Measurements from ENCODE around the gene FGF11.
"Not testable (repeated sequence)": the region's sequence is repeated elsewhere in the genome, so short reads cannot be mapped to it uniquely, and the experiment has no call there.

The FGF11 gene

DNA sequence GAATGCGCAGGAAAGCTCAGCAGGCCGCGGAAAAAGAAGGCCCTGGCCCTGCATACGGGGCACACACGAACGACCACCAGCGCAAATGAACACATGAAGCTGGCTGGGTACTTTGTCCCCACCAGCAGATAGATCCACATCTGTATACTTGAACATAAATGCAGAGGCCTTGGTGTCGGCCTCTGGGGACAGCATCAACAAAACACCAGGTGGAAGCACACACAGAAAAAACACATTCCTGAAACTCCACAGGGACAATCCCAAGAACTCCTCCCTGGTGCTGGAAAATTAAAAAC is 40.7 kb downstream of the FGF11 start:
- DNase-seq, result no peak

DNA sequence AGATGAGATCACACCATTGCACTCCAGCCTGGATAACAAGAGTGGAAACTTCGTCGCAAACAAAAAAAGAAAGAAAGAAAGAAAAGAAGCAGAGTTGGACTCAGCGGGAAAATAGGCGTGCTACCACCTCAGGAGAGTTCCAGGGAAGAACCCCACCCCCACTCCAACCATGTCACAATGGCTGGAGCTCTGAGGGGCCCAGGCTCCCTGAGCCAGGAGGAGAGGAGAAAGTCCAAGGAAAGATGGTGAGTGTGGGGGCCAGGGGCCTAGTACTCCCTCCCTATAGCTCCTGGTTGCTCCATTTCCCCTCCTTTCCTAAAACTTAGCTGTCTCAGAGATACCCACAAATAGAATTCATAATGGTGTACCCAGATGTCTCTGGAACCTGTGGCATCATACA is 42.0 kb downstream of the FGF11 start, which contains the start of gene SLC35G6:
Gene SLC35G6, plus strand, starts transcription at position 172 of the 400 bp plus-strand sequence. Its CDS starts 71 bp downstream, at position 243.
- DNase-seq, result not testable (repeated sequence)

DNA sequence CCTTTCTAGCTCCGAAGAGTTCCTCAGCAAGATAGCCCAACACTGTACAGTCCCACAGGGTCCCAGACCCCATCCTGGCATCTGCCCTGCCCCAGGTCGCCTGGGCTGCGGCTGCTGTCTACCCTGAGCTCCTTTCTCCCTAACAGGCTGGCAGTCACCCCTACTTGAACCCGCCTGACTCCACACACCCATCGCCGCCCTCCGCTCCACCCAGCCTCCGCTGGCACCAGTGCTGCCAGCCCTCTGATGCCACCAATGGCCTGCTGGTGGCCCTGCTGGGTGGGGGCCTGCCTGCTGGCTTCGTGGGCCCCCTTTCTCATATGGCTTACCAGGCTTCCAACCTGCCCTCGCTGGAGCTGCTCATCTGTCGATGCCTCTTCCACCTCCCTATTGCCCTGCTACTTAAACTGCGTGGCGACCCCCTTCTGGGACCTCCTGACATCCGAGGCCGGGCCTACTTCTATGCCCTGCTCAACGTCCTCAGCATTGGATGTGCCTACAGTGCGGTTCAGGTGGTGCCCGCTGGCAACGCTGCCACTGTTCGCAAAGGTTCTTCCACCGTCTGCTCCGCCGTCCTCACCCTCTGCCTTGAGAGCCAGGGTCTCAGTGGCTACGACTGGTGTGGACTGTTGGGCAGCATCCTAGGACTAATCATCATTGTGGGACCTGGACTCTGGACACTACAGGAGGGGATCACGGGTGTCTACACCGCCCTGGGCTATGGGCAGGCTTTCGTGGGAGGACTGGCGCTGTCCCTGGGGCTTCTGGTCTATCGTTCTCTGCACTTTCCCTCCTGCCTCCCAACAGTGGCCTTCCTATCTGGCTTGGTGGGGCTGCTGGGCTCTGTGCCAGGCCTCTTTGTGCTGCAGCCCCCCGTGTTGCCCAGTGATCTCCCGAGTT is 42.8 kb downstream of the FGF11 start:
- not testable (repeated sequence) for DNase-seq

DNA sequence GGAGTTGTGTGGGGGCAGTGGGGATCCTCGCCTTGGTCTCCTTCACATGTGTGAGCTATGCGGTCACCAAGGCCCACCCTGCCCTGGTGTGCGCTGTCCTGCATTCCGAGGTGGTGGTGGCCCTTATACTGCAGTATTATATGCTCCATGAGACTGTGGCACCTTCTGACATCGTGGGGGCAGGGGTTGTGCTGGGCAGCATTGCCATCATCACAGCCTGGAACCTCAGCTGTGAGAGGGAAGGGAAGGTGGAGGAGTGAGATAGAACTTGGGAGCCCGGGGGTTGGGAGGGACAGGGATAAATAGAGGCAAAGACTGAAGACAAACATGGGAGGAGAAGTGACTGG is 43.4 kb downstream of the FGF11 start:
- not testable (repeated sequence) for DNase-seq

DNA sequence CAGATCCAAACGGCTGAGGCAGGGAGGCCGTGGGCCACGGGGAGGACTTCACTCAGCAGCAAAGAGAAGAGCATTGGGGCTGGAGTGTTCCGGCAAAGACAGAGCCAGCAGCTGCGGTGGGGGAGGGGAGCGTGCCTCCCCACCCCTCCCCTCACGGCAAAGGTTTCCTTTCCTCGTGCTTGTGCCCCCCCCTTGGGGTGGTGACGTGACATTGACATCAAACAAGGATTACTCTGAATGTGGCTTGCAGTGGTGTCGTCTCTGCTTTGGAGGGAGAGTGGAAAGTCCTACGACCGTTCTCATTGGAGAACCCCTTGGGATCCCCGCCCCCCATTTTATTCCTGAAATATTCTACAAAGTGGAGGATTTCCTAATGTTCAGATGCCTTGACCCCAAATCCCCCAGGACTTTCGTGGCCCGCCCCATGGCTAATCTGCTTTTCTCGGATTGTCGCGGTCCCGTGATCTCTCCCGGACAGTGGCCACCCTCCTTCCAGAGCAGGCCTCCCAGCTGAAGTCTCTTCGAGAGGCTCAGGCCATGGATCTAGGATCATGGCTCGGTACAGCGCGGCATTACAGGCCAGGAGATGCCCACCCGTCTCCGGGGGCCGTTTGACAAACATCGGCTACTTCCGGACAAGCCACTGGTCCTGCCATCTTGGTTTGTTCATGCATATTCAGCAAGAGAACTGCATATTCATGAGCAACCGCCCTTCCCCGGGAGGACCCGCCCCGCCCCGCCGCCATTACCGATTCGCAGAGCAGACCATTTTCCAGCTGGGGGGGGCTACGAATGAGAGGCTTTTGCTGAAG is 44.1 kb downstream of the FGF11 start:
- DNase-seq, result peak; percentile 95

DNA sequence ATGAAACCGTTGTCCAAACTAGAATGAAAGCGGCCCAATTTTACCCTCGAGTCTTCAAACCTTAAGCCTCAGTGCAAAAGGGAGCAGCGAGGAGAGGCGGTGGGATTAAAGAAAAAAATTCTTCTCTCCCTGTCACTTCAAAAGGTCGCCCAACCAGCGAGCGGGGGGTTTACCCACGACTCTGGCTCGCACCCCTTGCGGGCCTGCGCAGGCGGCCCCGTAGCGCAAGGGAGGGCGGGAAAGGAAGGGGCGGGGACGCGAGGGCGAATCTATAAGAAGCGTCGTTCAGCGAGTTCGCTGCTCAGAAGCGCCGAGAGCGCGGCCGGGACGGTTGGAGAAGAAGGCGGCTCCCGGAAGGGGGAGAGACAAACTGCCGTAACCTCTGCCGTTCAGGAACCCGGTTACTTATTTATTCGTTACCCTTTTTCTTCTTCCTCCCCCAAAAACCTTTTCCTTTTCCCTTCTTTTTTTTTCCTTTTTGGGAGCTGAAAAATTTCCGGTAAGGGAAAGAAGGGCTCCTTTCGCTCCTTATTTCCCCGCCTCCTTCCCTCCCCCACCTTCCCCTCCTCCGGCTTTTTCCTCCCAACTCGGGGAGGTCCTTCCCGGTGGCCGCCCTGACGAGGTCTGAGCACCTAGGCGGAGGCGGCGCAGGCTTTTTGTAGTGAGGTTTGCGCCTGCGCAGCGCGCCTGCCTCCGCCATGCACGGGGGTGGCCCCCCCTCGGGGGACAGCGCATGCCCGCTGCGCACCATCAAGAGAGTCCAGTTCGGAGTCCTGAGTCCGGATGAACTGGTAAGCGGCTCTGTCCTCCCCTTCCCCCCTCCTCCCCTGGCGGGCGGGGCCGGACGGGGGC is 45.0 kb downstream of the FGF11 start, which contains the start of gene POLR2A:
Gene POLR2A, plus strand, starts transcription at position 300 of the 852 bp plus-strand sequence.
- peak; percentile 98 for DNase-seq

DNA sequence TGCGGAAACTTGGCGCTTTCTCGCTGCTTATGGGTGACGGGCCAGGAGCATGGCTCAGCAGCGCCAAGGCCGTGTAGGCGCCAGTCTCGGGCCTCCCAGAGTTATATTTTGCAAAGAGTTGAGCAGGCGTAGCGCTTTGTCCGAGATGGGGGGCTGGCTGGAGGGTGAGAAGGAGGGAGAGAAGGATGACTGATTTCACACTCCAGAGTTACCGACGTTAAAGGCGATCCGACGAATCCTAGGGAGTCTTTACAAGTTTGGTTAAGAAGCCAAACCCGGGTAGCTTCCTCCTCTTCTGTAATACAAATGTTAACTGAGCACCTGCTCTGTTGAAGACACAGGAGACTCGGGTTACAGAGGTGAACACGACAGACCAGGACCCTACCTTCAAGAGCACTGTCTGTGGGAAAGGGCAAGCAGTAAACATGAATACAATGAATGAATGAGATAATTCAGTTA is 45.6 kb downstream of the FGF11 start:
- DNase-seq, result no peak

DNA sequence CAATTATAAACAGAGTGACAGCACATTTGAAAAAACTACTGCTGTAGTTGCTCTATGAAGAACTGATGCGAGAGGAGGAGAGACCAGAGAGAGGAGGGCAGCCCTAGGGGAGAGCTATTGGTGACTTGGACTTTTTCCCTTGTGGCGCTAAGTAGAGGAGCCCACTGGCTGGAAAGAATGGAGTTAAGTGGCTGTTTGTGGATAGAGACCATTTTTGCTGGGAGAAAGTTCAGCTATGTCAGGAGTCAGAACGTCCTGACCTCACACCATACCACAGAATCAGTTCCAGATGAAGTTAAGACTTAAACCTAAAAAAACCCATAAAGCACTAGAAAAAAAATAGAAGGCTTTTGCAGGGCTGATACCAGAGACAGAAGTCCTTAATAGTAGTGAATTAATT is 46.9 kb downstream of the FGF11 start:
- peak; percentile 21 for DNase-seq

DNA sequence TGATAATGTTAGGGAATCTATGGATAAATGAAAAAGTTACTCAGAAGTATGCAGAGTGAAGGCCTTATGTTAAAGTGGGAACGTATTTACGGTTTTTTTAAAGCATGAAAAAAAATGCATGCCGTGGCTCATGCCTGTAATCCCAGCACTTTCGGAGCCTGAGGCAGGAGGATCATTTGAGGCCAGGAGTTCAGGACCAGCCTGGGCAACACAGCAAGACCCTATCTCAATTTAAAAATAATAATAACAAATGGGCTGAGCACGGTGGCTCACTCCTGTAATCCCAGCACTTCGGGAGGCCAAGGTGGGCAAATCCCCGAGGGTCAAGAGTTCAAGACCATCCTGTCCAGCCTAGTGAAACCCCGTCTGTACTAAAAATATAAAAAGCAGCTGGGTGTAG is 50.8 kb downstream of the FGF11 start:
- DNase-seq, result no peak

DNA sequence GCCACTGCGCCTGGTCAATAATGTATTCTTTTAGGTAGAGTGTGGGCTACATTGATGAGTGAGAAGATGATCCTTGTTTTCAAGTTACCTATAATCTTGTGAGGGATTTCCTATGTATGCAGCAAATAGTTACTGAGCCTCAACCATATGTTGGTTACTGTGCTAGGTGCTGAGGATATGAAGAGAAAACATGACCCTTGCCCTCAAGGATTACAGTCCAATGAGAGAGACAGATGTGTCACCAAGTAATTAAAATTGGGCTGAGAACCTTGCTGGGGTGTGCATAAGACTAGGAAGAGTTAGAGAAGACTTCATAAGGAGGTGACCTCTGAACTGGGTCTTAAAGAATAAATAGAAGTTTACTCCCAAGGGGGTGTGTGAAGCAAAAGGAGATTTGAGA is 52.3 kb downstream of the FGF11 start:
- no peak for DNase-seq

DNA sequence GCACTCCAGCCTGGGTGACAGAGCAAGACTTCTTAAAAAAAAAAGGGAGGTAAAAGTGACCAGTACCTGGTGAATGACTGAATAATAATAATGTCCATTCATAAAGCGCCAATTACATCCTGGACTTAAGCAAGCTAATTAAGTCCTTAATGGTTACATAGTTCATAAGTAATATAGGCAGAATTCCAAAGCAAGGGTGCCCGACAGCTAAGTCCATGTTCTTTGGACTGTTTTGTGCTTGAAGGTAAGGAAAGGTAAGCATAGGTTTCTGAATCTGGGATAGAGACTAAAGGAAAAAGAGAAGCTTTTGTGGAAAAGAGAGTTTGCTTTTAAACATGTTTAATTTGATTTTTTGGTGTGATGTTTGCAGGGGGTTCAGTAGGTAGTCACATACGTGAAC is 54.6 kb downstream of the FGF11 start:
- DNase-seq, result no peak

Data from fibroblast of skin of scalp (primary cell).